ENCODE data around the gene EGFL7. TPM values are rescaled to one million over a fixed set of nuclear protein-coding genes. Genes with fewer than 3 reads are reported as not detected.

The EGFL7 gene
- total and polyA plus RNA-seq, 11 donors: 56.4 to 142 (median 94.5) TPM

DNA sequence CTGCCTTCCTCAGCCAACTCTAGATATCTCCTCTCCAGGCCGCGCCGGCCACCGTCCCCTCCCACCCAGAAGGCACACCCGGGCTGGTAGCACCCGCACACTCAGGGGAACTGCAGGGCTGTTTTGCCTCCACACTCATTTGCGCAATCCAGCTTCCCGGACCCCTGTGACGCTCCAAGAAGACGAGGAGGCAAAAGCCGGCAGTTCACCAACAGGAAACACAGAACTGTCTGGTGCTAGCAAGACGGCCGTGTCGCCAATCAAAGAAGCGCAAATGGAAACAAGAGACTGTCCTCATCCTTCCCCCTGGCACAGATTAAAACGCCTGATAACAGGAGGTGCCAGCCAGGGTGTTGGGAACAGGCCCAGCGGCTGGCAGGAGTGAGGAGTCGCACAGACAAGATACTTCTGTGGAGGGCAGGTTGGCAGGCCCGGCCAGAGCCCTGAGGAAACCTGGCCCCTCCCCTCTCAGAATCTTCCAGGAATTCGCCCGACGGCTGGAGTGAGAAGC lies 16.8 kb downstream of the EGFL7 start:
- intact Hi-C loops (cut with DNase I): loop anchor here in 1 of 10 donors (5.0 kb wide), 1 partner anchor 33 kb away; the partner anchor contains the start of gene DIPK1B
- TF ChIP-seq POLR2A (IDR thresholded peaks at IDR 0.05): no peak
- TF ChIP-seq, protein P1, sequence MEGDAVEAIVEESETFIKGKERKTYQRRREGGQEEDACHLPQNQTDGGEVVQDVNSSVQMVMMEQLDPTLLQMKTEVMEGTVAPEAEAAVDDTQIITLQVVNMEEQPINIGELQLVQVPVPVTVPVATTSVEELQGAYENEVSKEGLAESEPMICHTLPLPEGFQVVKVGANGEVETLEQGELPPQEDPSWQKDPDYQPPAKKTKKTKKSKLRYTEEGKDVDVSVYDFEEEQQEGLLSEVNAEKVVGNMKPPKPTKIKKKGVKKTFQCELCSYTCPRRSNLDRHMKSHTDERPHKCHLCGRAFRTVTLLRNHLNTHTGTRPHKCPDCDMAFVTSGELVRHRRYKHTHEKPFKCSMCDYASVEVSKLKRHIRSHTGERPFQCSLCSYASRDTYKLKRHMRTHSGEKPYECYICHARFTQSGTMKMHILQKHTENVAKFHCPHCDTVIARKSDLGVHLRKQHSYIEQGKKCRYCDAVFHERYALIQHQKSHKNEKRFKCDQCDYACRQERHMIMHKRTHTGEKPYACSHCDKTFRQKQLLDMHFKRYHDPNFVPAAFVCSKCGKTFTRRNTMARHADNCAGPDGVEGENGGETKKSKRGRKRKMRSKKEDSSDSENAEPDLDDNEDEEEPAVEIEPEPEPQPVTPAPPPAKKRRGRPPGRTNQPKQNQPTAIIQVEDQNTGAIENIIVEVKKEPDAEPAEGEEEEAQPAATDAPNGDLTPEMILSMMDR (IDR thresholded peaks at IDR 0.05): no peak
- peaks cover 0 to 52% (median 25%) of the 10 kb centered on the region in 12 donors for H3K4me1 ChIP-seq
- no peak overlapping the region for H3K4me3 ChIP-seq
- peaks cover 0 to 28% (median 10%) of the 10 kb centered on the region in 9 donors for H3K36me3 ChIP-seq
- no peaks in the 10 kb centered on the region for H3K27me3 ChIP-seq
- 42 to 54% (median 51%) methylated on average over 21 to 22 of the region's 22 CpGs for WGBS, 4 donors
- peak overlapping the region in 7 of 12 donors; percentile 5 to 84 (median 35) for H3K27ac ChIP-seq
- ATAC-seq: peak; percentile 12 to 20 (median 16)
- DNase-seq: peak in 2 of 5 donors; percentile 72 to 73
- no peaks in the 10 kb centered on the region for H3K9me3 ChIP-seq

DNA sequence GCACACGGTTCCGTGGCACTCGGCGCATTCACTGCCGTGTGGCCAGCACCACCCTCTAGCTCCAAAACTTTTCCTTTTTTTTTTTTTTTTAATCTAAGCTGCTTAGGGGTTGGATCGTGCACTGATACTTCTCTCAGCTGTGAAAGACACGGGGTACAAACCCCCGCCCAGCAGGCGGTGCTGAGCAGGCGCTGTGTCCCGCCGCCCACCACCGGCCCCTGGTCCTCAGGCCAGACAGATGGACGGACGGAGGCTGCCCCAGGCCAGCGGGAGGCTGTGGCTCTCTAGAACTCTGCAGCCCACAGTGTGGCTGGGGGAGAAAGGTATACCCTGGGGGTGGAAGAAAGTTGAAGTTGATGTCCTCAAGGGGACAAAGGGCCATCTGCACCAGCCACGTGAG lies 18.3 kb downstream of the EGFL7 start:
- intact Hi-C loops (cut with DNase I): no loop called here
- Histone ChIP-seq H3K4me1 (peaks cover 9 to 60% (median 40%) of the 10 kb centered on the region in 12 donors), H3K36me3 (peaks cover 0 to 18% (median 10%) of the 10 kb centered on the region in 9 donors), H3K27ac (no peak overlapping the region), H3K27me3 (no peaks in the 10 kb centered on the region), H3K4me3 (no peak overlapping the region), H3K9me3 (no peaks in the 10 kb centered on the region)
- TF ChIP-seq POLR2A (IDR thresholded peaks at IDR 0.05): no peak
- TF ChIP-seq, protein P1 (IDR thresholded peaks at IDR 0.05): no peak
- DNase-seq (no peak), ATAC-seq (no peak)
- 93 to 95% (median 95%) methylated on average over 17 of the region's 17 CpGs for WGBS, 4 donors

DNA sequence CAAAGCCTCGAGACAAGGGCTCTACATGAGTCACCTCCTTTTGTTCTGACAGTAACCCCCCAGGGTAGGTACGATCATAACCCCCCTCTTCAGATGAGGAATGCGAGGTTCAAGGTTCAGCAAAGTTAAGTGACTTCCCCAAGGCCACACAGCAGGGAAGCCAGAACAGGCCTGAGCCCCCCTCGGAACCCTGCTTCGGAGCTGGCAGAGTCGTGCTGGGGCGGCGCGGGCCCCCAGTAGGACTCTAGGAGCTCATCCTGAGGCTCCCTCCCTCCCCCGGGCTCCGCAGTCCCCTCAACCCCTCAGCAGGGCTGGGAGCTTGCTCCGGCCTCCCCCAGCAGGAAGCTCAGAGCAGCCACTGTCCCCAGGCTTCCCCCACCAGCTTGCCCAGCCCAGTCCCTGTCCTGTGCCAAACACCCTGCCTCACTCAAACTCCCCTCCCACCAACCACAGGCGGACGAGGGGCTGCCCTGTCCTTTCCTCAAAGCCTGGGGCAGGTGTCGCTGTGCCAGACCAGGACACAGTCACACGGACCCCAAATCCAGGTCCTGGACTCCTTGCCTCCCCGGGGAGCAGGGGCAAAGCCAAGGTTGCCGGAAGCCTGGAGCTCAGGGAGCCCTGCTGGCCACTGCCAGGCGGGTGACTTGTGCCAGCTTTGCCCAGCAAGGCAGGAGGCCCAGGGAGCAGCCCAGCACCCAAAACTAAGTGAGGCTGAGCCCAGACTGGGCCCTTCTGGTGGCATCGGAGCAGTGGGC lies 19.4 kb downstream of the EGFL7 start:
- 89 to 92% (median 91%) methylated on average over 12 to 20 of the region's 20 CpGs for WGBS, 4 donors
- no peak for ATAC-seq
- intact Hi-C loops (cut with DNase I): no loop called here

DNA sequence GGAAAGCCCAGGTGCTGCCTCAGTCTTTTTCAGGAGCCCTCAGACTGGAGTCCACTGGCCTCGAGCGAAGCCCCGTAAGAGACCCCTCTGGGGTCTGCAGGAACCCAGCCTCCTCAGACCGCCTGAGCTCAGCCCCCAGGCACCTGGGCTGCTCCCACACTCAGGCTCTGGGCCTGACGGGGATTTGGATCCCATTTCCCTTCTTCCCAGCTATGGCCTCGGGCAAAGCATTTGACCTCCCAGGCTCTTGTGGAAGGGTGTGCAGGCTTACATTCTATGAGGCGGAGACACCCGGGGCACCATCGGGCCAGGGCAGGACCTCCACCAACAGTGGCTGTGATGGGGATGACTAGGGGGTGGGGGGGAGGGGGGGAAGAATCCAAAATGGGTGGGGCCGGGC lies 20.0 kb downstream of the EGFL7 start:
- ATAC-seq (no peak), DNase-seq (no peak)
- intact Hi-C loops (cut with DNase I): no loop called here
- Histone ChIP-seq H3K27me3 (no peaks in the 10 kb centered on the region), H3K27ac (no peak overlapping the region), H3K9me3 (no peaks in the 10 kb centered on the region), H3K36me3 (peaks cover 0 to 5% (median 0%) of the 10 kb centered on the region in 9 donors), H3K4me1 (peaks cover 9 to 74% (median 47%) of the 10 kb centered on the region in 12 donors), H3K4me3 (no peak overlapping the region)
- WGBS, 4 donors: 82 to 91% (median 88%) methylated on average over 7 to 10 of the region's 10 CpGs
- TF ChIP-seq POLR2A (IDR thresholded peaks at IDR 0.05): no peak
- TF ChIP-seq, protein P1 (IDR thresholded peaks at IDR 0.05): no peak

More for the DNA sequence above, 19.4 kb downstream of the EGFL7 start:
- no peak overlapping the region for H3K4me3 ChIP-seq
- H3K27ac ChIP-seq: no peak overlapping the region
- TF ChIP-seq, protein P1 (IDR thresholded peaks at IDR 0.05): no peak
- TF ChIP-seq POLR2A (IDR thresholded peaks at IDR 0.05): no peak
- no peaks in the 10 kb centered on the region for H3K27me3 ChIP-seq
- H3K9me3 ChIP-seq: no peaks in the 10 kb centered on the region
- DNase-seq: no peak
- peaks cover 9 to 68% (median 45%) of the 10 kb centered on the region in 12 donors for H3K4me1 ChIP-seq
- peaks cover 0 to 7% (median under 1%) of the 10 kb centered on the region in 9 donors for H3K36me3 ChIP-seq
